ENCODE data around the gene CD8A.

CD8A gene

DNA sequence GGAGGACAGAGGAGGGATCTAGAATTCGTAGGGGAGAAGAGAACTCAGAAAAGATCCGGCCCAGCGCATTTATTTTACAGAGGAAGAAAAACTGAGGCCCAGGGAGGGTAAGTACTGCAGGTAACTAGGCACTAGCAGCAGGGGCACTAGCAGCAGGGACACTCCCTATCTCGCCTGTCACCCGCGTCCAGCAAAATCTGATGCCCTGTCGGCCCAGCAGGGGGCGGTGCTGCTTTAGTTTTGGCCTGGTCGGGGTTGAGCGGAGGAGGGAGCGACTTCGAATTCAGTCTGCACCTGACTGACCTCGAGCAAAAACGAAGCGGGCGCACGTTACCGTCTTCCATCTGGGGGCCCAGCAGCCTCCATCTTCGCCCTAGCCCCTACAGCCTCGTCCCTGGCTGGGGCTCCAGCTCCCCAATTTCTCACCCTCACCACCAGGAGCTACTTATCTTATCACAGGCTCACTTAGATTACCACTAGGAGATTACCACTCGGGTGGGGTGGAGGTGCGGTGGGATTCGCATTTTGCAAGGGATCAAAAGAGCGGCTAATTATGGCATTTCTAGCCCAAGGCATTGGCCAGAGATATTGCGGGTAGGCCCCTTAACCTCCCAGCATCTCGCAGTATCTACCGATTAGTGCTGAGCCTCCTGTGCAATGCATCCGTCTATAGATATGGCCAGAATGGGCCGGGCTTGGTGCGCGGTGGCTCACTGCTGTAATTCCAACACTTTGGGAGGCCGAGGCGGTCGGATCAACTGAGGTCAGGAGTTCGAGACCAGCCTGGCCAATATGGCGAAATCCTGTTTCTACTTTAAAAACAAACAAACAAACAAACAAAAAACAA is 17.8 kb upstream of the CD8A start:
- peak; percentile 30 for DNase-seq (ENCODE audit: low read depth)

DNA sequence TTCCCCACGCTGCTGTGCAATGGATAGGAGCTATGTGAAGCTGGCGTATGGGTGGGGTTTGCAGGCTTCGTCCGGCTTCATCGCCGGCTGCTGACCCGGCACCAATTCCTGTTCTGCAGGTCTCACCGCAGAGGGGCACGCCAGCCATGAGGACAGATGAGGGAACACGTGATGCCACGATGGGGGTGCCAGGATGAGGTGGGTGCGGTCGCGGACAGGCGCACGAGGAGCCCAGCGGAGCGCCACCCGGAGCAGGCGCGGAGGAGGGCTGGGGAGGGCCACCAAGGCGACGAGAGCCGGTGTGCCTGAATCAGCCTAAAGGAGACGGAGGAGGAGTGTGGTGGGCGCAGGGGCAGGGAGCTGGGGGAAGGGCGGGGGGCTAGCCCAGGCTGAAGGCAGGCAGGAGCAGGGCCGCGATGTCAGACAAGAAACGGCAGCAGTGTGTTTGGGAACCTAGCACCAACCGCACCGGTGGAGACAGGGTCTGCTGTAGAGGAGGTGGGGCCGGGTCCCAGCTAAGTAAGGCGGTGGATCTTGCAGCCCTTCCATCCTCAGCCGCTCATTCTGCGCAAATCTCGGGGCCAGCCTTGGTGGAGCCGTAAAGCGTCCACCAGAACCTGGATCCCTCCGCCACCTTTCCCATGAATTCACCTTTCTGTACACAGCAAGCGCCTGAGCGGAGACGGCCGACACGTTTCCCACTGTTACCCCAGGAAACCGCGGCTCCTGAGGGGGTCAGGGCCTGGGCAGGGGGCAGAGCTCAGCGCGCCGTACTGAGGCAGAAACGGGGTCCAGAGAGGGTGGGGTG is 17.0 kb upstream of the CD8A start:
- no peak for DNase-seq (ENCODE audit: low read depth)

DNA sequence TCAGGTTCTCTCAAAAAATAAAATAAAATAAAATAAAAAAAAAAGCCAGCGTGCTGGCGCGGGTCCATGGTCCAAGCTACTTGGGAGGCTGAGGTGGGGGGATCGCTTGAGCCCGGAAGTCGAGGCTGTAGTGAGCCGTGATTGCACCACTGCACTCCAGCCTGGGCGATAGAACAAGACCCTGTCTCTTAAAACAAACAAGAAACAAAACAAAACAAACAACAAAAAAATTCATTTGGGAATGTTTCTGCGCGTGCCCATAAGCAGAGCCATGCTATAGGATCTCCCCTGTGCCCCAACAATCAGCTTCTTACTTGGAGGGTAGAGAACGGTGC is 16.4 kb upstream of the CD8A start:
- DNase-seq (ENCODE audit: low read depth): no peak

DNA sequence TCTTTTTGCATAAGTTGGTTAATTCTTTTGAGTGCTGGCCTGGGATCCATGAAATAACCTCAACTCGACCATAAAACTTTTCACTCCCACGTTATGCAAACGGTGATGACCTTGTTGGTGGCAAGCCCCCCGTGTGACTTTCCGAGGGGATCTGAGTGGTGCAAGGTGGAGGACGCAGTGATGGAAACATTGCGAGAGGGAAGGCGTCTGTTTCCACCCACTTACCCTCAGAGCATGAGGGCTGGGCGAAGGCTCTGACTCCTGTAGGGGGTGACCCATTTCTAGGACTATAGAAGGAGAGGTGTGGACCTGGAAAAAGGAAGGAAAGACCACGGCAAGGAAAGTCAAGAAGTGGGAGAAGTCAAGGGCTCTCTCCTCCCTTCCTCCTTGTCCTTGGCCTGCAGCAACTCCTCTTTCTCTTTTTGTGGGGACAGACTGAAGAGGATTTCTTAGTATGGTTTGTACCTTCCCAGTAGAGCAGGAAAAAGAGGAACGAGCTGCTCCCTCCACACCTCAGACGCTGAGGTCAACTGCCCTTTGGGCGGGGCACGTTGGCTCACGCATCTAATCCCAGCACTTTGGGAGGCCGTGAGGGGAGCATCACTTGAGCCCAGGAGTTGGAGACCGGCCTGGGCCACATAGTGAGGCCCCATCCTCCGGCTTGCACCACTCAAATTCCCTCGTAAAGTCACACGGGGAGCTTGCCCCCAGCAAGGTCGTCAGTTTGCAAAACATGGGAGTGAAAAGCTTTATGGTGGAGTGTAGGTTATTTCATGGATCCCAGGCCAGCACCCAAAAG is 15.5 kb upstream of the CD8A start:
- no peak for DNase-seq (ENCODE audit: low read depth)

- no peak for DNase-seq (ENCODE audit: low read depth)
Observed at GRCh38 chr2:86800856-86801567, 10.3 kb upstream of the CD8A start.

- DNase-seq (ENCODE audit: low read depth): no peak
Observed at GRCh38 chr2:86794861-86795260, 4.1 kb upstream of the CD8A start.

- no peak for DNase-seq (ENCODE audit: low read depth)
Observed at GRCh38 chr2:86793752-86794151, 3.0 kb upstream of the CD8A start.

- DNase-seq (ENCODE audit: low read depth): no peak
Observed at GRCh38 chr2:86791573-86791972, 860 bp upstream of the CD8A start.

DNA sequence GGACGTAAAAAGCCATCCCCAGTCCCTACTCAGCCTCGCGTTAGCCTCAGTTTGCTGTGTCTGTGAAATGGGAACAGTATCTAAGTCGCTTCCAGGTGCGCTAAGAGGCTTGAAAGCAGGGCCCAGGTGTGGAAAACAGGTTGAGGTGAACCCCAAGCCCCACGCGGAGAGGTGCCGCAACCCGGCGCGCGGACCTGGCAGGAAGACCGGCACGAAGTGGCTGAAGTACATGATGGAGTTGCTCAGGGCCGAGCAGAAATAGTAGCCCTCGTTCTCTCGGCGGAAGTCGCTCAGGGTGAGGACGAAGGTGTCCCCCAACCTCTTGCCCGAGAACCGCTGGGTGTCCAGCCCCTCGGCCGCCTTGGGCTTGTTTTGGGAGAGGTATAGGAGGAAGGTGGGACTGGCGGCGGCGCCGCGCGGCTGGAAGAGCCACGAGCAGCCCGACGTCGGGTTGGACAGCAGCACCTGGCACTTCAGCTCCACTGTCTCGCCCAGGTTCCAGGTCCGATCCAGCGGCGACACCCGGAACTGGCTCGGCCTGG is 508 bp downstream of the CD8A start:
- DNase-seq (ENCODE audit: low read depth): no peak

DNA sequence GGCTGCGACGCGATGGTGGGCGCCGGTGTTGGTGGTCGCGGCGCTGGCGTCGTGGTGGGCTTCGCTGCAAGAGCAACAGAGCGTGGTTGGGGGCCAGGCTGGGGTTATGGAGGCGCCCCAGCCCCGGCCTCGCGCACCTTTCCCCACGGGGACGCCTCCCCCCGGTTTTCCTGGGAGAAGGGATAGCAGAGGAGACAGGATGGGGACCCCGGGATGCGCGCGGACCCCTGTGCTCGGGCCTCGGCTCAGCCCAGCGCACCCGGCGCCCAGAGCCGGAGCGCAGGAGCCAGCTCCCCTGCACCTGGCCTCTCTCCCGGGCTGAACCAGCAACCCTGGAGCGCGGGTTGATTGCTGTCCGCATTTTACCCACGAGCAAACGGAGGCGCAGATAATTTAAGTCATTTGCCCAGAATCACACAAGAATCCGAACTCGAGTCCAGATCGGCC is 1.0 kb downstream of the CD8A start:
- no peak for DNase-seq (ENCODE audit: low read depth)

DNA sequence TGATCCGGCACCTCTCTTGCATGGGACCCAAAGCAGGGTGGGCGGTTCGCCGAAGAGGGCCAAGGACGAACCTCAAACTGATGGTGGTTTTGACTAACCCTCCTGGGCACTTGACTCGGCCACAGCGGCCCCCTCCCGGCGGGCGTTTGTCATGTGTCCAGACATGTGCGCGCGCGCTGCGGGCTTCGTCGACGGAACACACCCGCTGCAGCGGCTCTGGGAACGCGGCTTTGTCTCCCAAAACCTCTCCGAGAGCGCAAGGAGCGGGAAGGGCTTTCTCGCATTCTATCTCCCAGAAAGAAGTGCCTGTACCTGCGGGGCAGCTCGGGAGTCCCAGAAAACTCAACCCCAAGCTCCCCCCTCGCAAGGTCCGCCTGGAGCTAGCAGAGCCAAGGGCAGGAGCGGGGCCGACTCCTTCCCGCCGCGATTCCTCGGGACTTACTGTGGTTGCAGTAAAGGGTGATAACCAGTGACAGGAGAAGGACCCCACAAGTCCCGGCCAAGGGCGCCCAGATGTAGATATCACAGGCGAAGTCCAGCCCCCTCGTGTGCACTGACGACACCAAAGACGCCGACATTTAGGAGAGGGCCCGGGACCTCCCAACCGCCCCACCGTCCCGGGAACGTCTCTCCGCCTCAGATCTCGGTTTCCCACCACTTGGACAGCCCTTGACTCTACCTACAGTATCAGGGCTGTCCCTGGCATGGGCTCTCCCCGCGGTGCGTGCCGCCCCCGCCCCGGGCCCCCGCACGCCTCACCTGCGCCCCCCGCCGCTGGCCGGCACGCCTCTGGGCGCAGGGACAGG is 1.6 kb downstream of the CD8A start:
- no peak for DNase-seq (ENCODE audit: low read depth)

DNA sequence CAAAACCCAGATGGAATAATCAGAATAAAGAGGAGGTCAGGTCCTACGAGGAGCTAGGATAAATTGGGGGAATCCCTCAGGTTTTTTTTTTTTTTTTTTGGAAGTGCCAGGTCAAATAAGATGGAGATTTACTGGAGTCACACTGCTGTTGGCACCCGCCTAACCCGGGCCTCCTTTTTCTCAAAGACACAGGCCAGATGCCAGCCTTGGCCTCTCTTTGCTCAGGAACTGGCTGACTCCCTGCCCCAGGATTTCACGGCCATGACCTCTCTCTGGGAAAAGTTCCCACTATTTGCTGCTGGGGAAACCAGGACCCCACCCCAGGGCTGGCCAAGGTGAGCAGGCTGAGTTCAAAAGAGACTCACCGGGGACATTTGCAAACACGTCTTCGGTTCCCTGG is 2.5 kb downstream of the CD8A start:
- DNase-seq (ENCODE audit: low read depth): no peak

DNA sequence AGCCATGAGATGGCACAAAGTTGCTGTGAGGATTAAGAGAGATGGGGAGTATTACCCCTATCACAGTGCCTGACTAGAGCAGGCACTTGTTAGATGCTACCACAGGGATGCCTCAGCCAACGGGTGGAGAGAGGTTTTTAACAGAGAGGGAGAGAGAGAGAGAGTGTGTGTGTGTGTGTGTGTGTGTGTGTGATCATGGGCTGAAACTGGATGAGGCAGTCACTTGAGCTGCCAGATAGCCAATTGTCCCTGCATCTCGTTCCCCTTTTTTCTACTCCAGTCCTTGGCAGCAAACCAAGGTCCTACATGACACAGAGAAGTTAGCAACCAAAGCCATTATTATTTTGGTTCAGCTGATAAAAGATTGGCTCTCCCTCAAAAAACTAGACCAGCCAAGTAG is 3.0 kb downstream of the CD8A start:
- DNase-seq (ENCODE audit: low read depth): no peak

DNA sequence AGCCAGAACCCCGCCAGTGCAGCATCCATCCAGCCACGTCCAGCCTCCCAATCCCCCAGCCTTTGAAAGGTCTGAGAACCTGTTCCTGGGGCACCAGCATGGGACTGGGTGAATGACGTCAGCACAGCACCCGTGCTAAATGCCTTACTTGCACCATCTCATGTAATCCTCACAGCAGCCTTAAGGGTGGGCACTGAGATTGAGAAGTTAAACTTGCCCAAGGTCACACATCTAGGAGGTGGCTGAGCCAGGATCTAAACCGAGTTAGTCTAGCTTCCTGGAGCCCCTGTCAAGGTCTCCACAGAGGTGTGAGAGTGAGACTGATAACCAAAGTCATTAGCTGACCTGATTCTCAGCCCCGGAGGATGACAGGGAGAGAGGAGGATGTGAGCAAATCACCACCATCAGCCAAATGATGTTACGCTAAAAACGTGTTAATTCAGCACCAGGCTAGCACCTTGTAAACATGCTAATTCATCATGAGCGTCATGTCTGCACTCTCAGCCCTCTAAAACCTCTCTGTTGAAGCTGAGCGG is 4.6 kb downstream of the CD8A start:
- DNase-seq (ENCODE audit: low read depth): no peak

DNA sequence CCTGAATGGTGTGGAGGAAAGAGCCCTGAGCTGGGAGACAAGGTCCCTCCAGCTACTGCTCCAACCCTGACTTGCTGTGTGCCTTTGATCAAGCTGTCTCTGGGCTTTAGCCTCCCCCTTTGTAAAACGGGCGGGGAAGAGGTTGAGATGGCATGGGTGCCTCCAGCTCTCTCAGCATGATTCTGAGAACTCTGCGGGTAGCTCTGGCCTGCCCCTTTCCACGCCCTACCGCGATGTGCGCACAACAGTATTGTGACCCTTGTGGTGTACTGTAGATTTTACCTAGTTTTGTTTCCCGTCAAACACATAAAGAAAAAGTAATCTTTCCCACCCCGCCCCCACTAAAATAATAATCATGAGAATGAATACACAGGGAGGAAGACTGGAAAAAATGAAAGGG is 5.3 kb downstream of the CD8A start:
- DNase-seq (ENCODE audit: low read depth): no peak

- DNase-seq (ENCODE audit: low read depth): no peak
Observed at GRCh38 chr2:86783615-86784339, 6.9 kb downstream of the CD8A start.

DNA sequence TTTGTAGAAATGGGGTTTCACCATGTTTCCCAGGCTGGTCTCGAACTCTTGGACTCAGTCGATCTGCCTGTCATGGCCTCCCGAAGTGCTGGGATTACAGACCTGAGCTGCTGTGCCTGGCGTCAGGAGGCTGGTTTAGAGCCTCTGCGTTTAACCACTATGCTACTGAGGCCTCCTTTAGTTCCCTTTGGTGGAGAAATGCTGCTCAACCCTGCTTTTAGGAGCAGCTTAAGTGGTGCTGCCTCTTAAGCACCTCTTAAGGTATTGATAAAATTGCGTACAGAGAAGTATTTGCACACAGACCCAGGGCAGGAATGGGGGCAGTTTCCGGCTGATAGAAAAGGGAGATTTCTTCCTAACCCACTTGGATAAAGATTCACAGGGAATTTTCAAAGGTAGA is 8.0 kb downstream of the CD8A start:
- no peak for DNase-seq (ENCODE audit: low read depth)

- DNase-seq (ENCODE audit: low read depth): no peak
Observed at GRCh38 chr2:86781363-86781762, 9.3 kb downstream of the CD8A start.

DNA sequence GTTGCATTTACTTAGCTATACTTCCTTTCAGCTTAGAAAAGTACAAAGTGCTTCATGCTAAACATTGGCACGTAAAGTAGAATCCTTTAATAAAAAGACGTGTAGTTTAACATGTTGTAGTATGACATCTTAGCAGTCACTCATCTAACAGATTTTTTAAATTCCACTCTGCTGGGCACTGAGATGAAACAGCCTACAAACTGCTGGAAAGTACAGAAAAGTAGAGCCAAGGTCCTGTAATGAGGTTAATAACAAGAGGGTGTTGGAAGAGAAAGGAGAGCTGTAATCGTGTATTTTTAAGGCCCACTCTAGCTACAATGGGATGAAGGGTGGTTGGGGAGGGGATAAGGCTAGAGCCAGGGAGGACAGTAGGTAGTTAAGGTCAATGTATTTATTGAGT is 10.7 kb downstream of the CD8A start:
- DNase-seq (ENCODE audit: low read depth): no peak

- DNase-seq (ENCODE audit: low read depth): no peak
Observed at GRCh38 chr2:86778957-86779356, 11.8 kb downstream of the CD8A start.

All from HS-27A (cell line).